Measurements from ENCODE around the gene MEGF9.

GRCh38 chr9:120558454-120558853 lies 155.8 kb downstream of the MEGF9 start:
- TF ChIP-seq CTCF (conservative IDR thresholded peaks at IDR 0.05 in 1 of 2, IDR thresholded peaks at IDR 0.05 in 1 of 2; ENCODE audit: extremely low read depth in 1 of 2, insufficient read depth in 1 of 2, low read depth in 1 of 2, low read length in 2 of 2) (no peak), EZH2 (IDR thresholded peaks at IDR 0.05; ENCODE audit: borderline replicate concordance, low read length) (no peak)
